ENCODE results near the gene MAD1L1.
A peak's percentile ranks its signal among the peaks of the same experiment; 100 is the strongest.
"Not testable (repeated sequence)": the region's sequence is repeated elsewhere in the genome, so short reads cannot be mapped to it uniquely, and the experiment has no call there.

Gene MAD1L1

GRCh38 chr7:2059964-2060700 is 172.6 kb downstream of the MAD1L1 start:
- CTCF ChIA-PET = no interaction called here
- H3K4me3 ChIP-seq (ENCODE audit: low read depth, low read length) = no peak overlapping the region
- POLR2A ChIA-PET = no interaction called here
- H3K9me3 ChIP-seq (ENCODE audit: control insufficient read depth, insufficient read depth, low read depth, low read length) = no peaks in the 10 kb centered on the region
- TF ChIP-seq KLF7 (tag by site-specific recombination; IDR thresholded peaks at IDR 0.05; ENCODE audit: borderline replicate concordance) = no peak
- peak; percentile 88 for TF ChIP-seq SETDB1 (IDR thresholded peaks at IDR 0.05; ENCODE audit: insufficient read length, low read length)
- no peak for TF ChIP-seq ZFHX2 (tag by site-specific recombination; conservative IDR thresholded peaks at IDR 0.05)
- no peak for TF ChIP-seq ZNF501 (tag by site-specific recombination; IDR thresholded peaks at IDR 0.05)
- H3K27ac ChIP-seq (ENCODE audit: extremely low read depth, low read depth, low read length) = no peak overlapping the region
- H3K36me3 ChIP-seq (ENCODE audit: control insufficient read depth in 2 of 2, insufficient read depth in 1 of 2, low read length in 2 of 2) = peaks cover 0 to 9% of the 10 kb centered on the region in 2 experiments; a peak in 1 of 3 replicates
- peaks cover 8% of the 10 kb centered on the region; the same call in 1 of the 2 replicates for H3K4me1 ChIP-seq (ENCODE audit: control insufficient read depth, insufficient read depth, low read length)

- H3K4me3 ChIP-seq (ENCODE audit: low read depth, low read length); POLR2A ChIA-PET; H3K27ac ChIP-seq (ENCODE audit: extremely low read depth, low read depth, low read length); H3K4me1 ChIP-seq (ENCODE audit: control insufficient read depth, insufficient read depth, low read length); H3K9me3 ChIP-seq (ENCODE audit: control insufficient read depth, insufficient read depth, low read depth, low read length); CTCF ChIA-PET: not testable (repeated sequence)
- H3K36me3 ChIP-seq (ENCODE audit: control insufficient read depth in 2 of 2, insufficient read depth in 1 of 2, low read length in 2 of 2) = peaks cover 0 to 14% of the 10 kb centered on the region in 2 experiments; a peak in 1 of 3 replicates
Observed at GRCh38 chr7:2058246-2058645, 174.5 kb downstream of the MAD1L1 start.

- TF ChIP-seq GFI1B (tag by site-specific recombination; IDR thresholded peaks at IDR 0.05) (no peak), ZIC2 (tag by site-specific recombination; IDR thresholded peaks at IDR 0.05) (0 out of 2 replicates have a peak, but pooled peaks have one; percentile 16)
- Histone ChIP-seq H3K4me1 (ENCODE audit: control insufficient read depth, insufficient read depth, low read length) (no peaks in the 10 kb centered on the region), H3K36me3 (ENCODE audit: control insufficient read depth in 2 of 2, insufficient read depth in 1 of 2, low read length in 2 of 2) (peaks cover 0 to 14% of the 10 kb centered on the region in 2 experiments; a peak in 1 of 3 replicates), H3K9me3 (ENCODE audit: control insufficient read depth, insufficient read depth, low read depth, low read length) (no peaks in the 10 kb centered on the region), H3K27ac (ENCODE audit: extremely low read depth, low read depth, low read length) (no peak overlapping the region), H3K4me3 (ENCODE audit: low read depth, low read length) (no peak overlapping the region)
- POLR2A ChIA-PET = no interaction called here
- CTCF ChIA-PET = interaction anchor here (0.6 kb wide), 2 partner anchors 101 to 243 kb away, joined by 3 to 7 read pairs; no protein-coding TSS in a partner anchor
Observed at GRCh38 chr7:2055956-2056355, 176.8 kb downstream of the MAD1L1 start.

GRCh38 chr7:2054927-2055326 is 177.8 kb downstream of the MAD1L1 start:
- CTCF ChIA-PET = interaction anchor here (0.7 kb wide), 1 partner anchor 106 kb away, joined by 4 read pairs; no protein-coding TSS in a partner anchor
- Histone ChIP-seq H3K4me1 (ENCODE audit: control insufficient read depth, insufficient read depth, low read length) (no peaks in the 10 kb centered on the region), H3K27ac (ENCODE audit: extremely low read depth, low read depth, low read length) (no peak overlapping the region), H3K9me3 (ENCODE audit: control insufficient read depth, insufficient read depth, low read depth, low read length) (no peaks in the 10 kb centered on the region), H3K4me3 (ENCODE audit: low read depth, low read length) (no peak overlapping the region), H3K36me3 (ENCODE audit: control insufficient read depth in 2 of 2, insufficient read depth in 1 of 2, low read length in 2 of 2) (peaks cover 0 to 8% of the 10 kb centered on the region in 2 experiments; a peak in 1 of 3 replicates)
- TF ChIP-seq PRDM6 (tag by site-specific recombination; IDR thresholded peaks at IDR 0.05) (no peak), SETDB1 (IDR thresholded peaks at IDR 0.05; ENCODE audit: insufficient read length, low read length) (no peak), AEBP2 (tag by site-specific recombination; IDR thresholded peaks at IDR 0.05; ENCODE audit: borderline replicate concordance) (no peak), ZSCAN23 (tag by site-specific recombination; IDR thresholded peaks at IDR 0.05) (no peak), TSHZ1 (tag by site-specific recombination; IDR thresholded peaks at IDR 0.05; ENCODE audit: borderline replicate concordance) (no peak), ZBTB7A (tag by site-specific recombination; IDR thresholded peaks at IDR 0.05; ENCODE audit: low read depth) (no peak), ZNF138 (tag by site-specific recombination; IDR thresholded peaks at IDR 0.05; ENCODE audit: borderline replicate concordance) (no peak), YY2 (tag by site-specific recombination; IDR thresholded peaks at IDR 0.05) (no peak), ZNF560 (tag by site-specific recombination; IDR thresholded peaks at IDR 0.05; ENCODE audit: borderline replicate concordance) (no peak), ZSCAN18 (tag by site-specific recombination; IDR thresholded peaks at IDR 0.05) (no peak), OVOL3 (tag by site-specific recombination; IDR thresholded peaks at IDR 0.05) (no peak)
- POLR2A ChIA-PET = no interaction called here

Measured in HEK293 (cell line).